A549 (cell line): ENCODE data around the gene TXNL4A. TPM values are rescaled to one million over a fixed set of nuclear protein-coding genes. Genes with fewer than 3 reads are reported as not detected.

Experiments
- ATAC-seq, 2 experiments: fragments of 200-7000 bp in 1 of 2; fragments of >200 bp in 1 of 2; cut with Nextera tagmentation in 1 of 2; cut with Tn5 transposase in 1 of 2; 3 replicates each; pipeline versions ENCODE4 v1.8.0 to v1.9.1; 2018 to 2020; ENCODE audit warnings: mild to moderate bottlenecking in 1 of 2, moderate library complexity in 1 of 2
- CTCF ChIA-PET: fragments of 300-600 bp; sonication (Branson Sonifier 250); formaldehyde crosslinking; extraction: SDS; loops from one replicate; lab custom pipeline; 2021; ENCODE audit warnings: antibody characterized with exemption, inconsistent platforms; lab: Yijun Ruan, JAX
- POLR2A ChIA-PET: fragments of 350-600 bp; formaldehyde crosslinking; extraction: SDS; loops from one replicate; lab custom pipeline; 2021; ENCODE audit warnings: antibody characterized with exemption, inconsistent platforms; lab: Yijun Ruan, JAX
- DNase-seq, 2 experiments: peaks; one replicate each; pipeline versions ENCODE4 v3.0.0 to v3.0.0-alpha.2; 2011 to 2016; ENCODE audit warnings: low read depth in 1 of 2, low spot score in 1 of 2
- FAIRE-seq: peaks from 2 replicates; lab custom pipeline; 2011; peaks lifted over from hg19 to GRCh38; lab: Jason Lieb, UNC
- H3K27ac ChIP-seq, 2 experiments: fragments of >200 bp; sonication (Bioruptor Twin); formaldehyde crosslinking; 3 replicates each; pipeline ENCODE4 v1.5.1; 2016 to 2017
- H3K4me1 ChIP-seq: fragments of >200 bp; sonication (Bioruptor Twin); formaldehyde crosslinking; 3 replicates; pipeline ENCODE4 v1.6.1; 2016
- H3K4me2 ChIP-seq: fragments of >200 bp; sonication (Bioruptor Twin); formaldehyde crosslinking; 3 replicates; pipeline ENCODE4 v1.6.1; 2016
- H3K4me3 ChIP-seq: fragments of >200 bp; sonication (Bioruptor Twin); formaldehyde crosslinking; 3 replicates; pipeline ENCODE4 v1.5.1; 2016
- H3K9me3 ChIP-seq: fragments of >200 bp; sonication (Bioruptor Twin); formaldehyde crosslinking; 3 replicates; pipeline ENCODE4 v1.6.1; 2016
- ATOH8 ChIP-seq: fragments of 250-450 bp; sonication (Bioruptor Pico); IDR thresholded peaks from 2 replicates; pipeline ENCODE4 v1.5.0; 2020; ENCODE audit warnings: low read depth, mild to moderate bottlenecking, moderate library complexity
- BHLHE40 ChIP-seq: IDR thresholded peaks from 2 replicates; pipeline ENCODE4 v1.6.1; 2012; ENCODE audit warnings: low read depth, low read length, inconsistent platforms
- CBX2 ChIP-seq: fragments of 200-600 bp; sonication (generic); IDR thresholded peaks from 2 replicates; pipeline ENCODE4 v1.6.1; 2016; ENCODE audit warnings: low read depth, mild to moderate bottlenecking, borderline replicate concordance
- CBX8 ChIP-seq: fragments of 200-600 bp; sonication (generic); IDR thresholded peaks from 2 replicates; pipeline ENCODE4 v1.6.1; 2016
- CHD2 ChIP-seq: fragments of 150-350 bp; IDR thresholded peaks from 2 replicates; pipeline ENCODE4 v1.6.1; 2014; ENCODE audit warnings: low read length; ENCODE audit not compliant: partially characterized antibody
- E2F6 ChIP-seq: IDR thresholded peaks from 2 replicates; pipeline ENCODE4 v1.6.1; 2012; ENCODE audit warnings: low read depth, borderline replicate concordance
- ELK1 ChIP-seq: fragments of 150-350 bp; IDR thresholded peaks from 2 replicates; pipeline ENCODE4 v1.6.1; 2014; ENCODE audit warnings: low read depth, mild to moderate bottlenecking, low read length
- EP300 ChIP-seq, 2 experiments: fragments of >200 bp; sonication (Bioruptor Twin); formaldehyde crosslinking; IDR thresholded peaks; 2 replicates in 1 of 2; 3 replicates in 1 of 2; pipeline ENCODE4 v1.6.1; 2016 to 2017
- ESRRA ChIP-seq: fragments of 150-350 bp; IDR thresholded peaks from 2 replicates; pipeline ENCODE4 v1.6.1; 2014; ENCODE audit warnings: mild to moderate bottlenecking, low read length, borderline replicate concordance
- FOSB ChIP-seq: fragments of 250-450 bp; sonication (Bioruptor Pico); IDR thresholded peaks from 2 replicates; pipeline ENCODE4 v1.5.0; 2020; ENCODE audit warnings: mild to moderate bottlenecking, moderate library complexity
- HDAC2 ChIP-seq: fragments of 200-600 bp; sonication (generic); IDR thresholded peaks from 2 replicates; pipeline ENCODE4 v1.6.1; 2016
- HES2 ChIP-seq: fragments of >200 bp; sonication (Bioruptor Twin); formaldehyde crosslinking; IDR thresholded peaks from 2 replicates; pipeline ENCODE4 v1.6.1; 2016
- HEYL ChIP-seq: fragments of 250-450 bp; sonication (Bioruptor Pico); IDR thresholded peaks from 2 replicates; pipeline ENCODE4 v1.8.0; 2021; ENCODE audit warnings: mild to moderate bottlenecking, moderate library complexity
- HOXB5 ChIP-seq: fragments of 250-450 bp; sonication (Bioruptor Pico); IDR thresholded peaks from 2 replicates; pipeline ENCODE4 v1.5.0; 2020; ENCODE audit warnings: mild to moderate bottlenecking, moderate library complexity
- JUNB ChIP-seq: fragments of >200 bp; sonication (Bioruptor Twin); formaldehyde crosslinking; IDR thresholded peaks from 2 replicates; pipeline ENCODE4 v1.6.1; 2016
- KDM1A ChIP-seq: fragments of 200-600 bp; sonication (generic); IDR thresholded peaks from 2 replicates; pipeline ENCODE4 v1.6.1; 2016; ENCODE audit warnings: low read depth, mild to moderate bottlenecking
- KDM5A ChIP-seq: fragments of 200-600 bp; sonication (generic); IDR thresholded peaks from 2 replicates; pipeline ENCODE4 v1.6.1; 2016; ENCODE audit warnings: antibody characterized with exemption, mild to moderate bottlenecking
- MAX ChIP-seq: IDR thresholded peaks from 2 replicates; pipeline ENCODE4 v1.6.1; 2012
- MAZ ChIP-seq: fragments of 150-350 bp; IDR thresholded peaks from 2 replicates; pipeline ENCODE4 v1.6.1; 2014; ENCODE audit warnings: antibody characterized with exemption, low read depth, low read length, borderline replicate concordance
- MYC ChIP-seq: IDR thresholded peaks from 2 replicates; pipeline ENCODE4 v1.6.1; 2012; ENCODE audit warnings: mild to moderate bottlenecking, inconsistent platforms, low read length, improper control_type of control experiment, borderline replicate concordance
- NFE2L2 ChIP-seq: fragments of 150-350 bp; conservative IDR thresholded peaks from 2 replicates; pipeline ENCODE4 v1.6.1; 2014; ENCODE audit warnings: low read length
- PBX3 ChIP-seq: IDR thresholded peaks from 2 replicates; pipeline ENCODE4 v1.6.1; 2012
- POLR2A ChIP-seq: IDR thresholded peaks from 2 replicates; pipeline ENCODE4 v1.6.1; 2012; ENCODE audit warnings: mild to moderate bottlenecking, low read length
- POLR2AphosphoS2 ChIP-seq: conservative IDR thresholded peaks from 2 replicates; pipeline ENCODE4 v1.6.1; 2012; ENCODE audit warnings: low read length, improper control_type of control experiment, inconsistent platforms
- RARB ChIP-seq: fragments of 250-450 bp; sonication (Bioruptor Pico); IDR thresholded peaks from 2 replicates; pipeline ENCODE4 v1.8.0; 2021; ENCODE audit warnings: mild to moderate bottlenecking, moderate library complexity
- RFX5 ChIP-seq: fragments of 450-650 bp; IDR thresholded peaks from 2 replicates; pipeline ENCODE4 v1.7.1; 2014; ENCODE audit warnings: antibody characterized with exemption, mild to moderate bottlenecking, moderate library complexity
- RNF2 ChIP-seq: fragments of 200-600 bp; sonication (generic); IDR thresholded peaks from 2 replicates; pipeline ENCODE4 v1.6.1; 2016; ENCODE audit warnings: low read depth, mild to moderate bottlenecking, antibody characterized with exemption, moderate library complexity, borderline replicate concordance
- SREBF2 ChIP-seq: fragments of 450-650 bp; IDR thresholded peaks from 2 replicates; pipeline ENCODE4 v1.6.1; 2014; ENCODE audit warnings: mild to moderate bottlenecking, moderate library complexity
- TFCP2L1 ChIP-seq: fragments of 250-450 bp; sonication (Bioruptor Pico); IDR thresholded peaks from 2 replicates; pipeline ENCODE4 v1.5.0; 2021; ENCODE audit warnings: mild to moderate bottlenecking
- WGBS: methylation state at CpG from one replicate; pipeline ENCODE4 v1.1.6; 2017; ENCODE audit errors: missing lambda C conversion rate; 5-methylcytosine and 5-hydroxymethylcytosine counted together
- polyA plus RNA-seq, 4 experiments: library from polyadenylated mRNA; depleted of rRNA in 3 of 4; stranded (reverse); fragments of >200 nt; fragmentation: RNase III in 1 of 4; extraction: RNeasy Plus Mini Kit Qiagen cat#74134 plus additional on column Dnase treatment in 1 of 4; gene quantifications; 2 replicates in 3 of 4; 3 replicates in 1 of 4; pipeline ENCODE4 v1.2.3, GENCODE V29; 2011 to 2017

The TXNL4A gene
- polyA plus RNA-seq, 2 of the 4 experiments (the other 2 are of a cell fraction), result 99.6 to 139 TPM

- ATAC-seq, result no peak
- no peaks in the 10 kb centered on the region; the same call in 2 of the 3 replicates for H3K4me1 ChIP-seq
- DNase-seq, result no peak
- no peaks in the 10 kb centered on the region for H3K9me3 ChIP-seq
- WGBS, result 70% methylated on average over 1 of the region's 3 CpGs
- ChIA-PET CTCF (no interaction called here), POLR2A (no interaction called here)
- no peak overlapping the region for H3K4me2 ChIP-seq
- H3K27ac ChIP-seq, result no peak overlapping the region
- H3K4me3 ChIP-seq, result no peak overlapping the region
- TF ChIP-seq CHD2 (no peak), ESRRA (no peak), SREBF2 (no peak), HDAC2 (no peak), ATOH8 (no peak), KDM5A (no peak), POLR2AphosphoS2 (no peak), HOXB5 (CRISPR knock-in tag) (no peak), HES2 (no peak), ELK1 (no peak), HEYL (CRISPR knock-in tag) (no peak), MAZ (no peak), MAX (no peak), PBX3 (no peak), KDM1A (no peak), CBX8 (no peak), CBX2 (no peak), NFE2L2 (no peak), RNF2 (no peak), E2F6 (no peak)
- no peak for FAIRE-seq
Observed at GRCh38 chr18:79944746-79945117, 43.6 kb downstream of the TXNL4A start.

- no peak overlapping the region for H3K4me3 ChIP-seq
- TF ChIP-seq FOSB (CRISPR knock-in tag), result no peak
- TF ChIP-seq BHLHE40, result no peak
- TF ChIP-seq POLR2A, result no peak
- no peak for TF ChIP-seq EP300 (IDR thresholded peaks at IDR 0.05)
- TF ChIP-seq RFX5, result no peak
- TF ChIP-seq JUNB, result no peak
- no peak for TF ChIP-seq MYC
- no peak for TF ChIP-seq TFCP2L1 (CRISPR knock-in tag)
- TF ChIP-seq RARB (CRISPR knock-in tag), result no peak
- TF ChIP-seq, all 56 proteins: peak for 0
- no peak for DNase-seq
- 71% methylated on average over 5 of the region's 11 CpGs for WGBS
- no peaks in the 10 kb centered on the region for H3K4me1 ChIP-seq
- no peak overlapping the region for H3K4me2 ChIP-seq
- no peak; a peak in 1 of 6 replicates for ATAC-seq
- no peak overlapping the region for H3K27ac ChIP-seq
- no peaks in the 10 kb centered on the region for H3K9me3 ChIP-seq
- FAIRE-seq, result no peak
- CTCF ChIA-PET, result no interaction called here
- POLR2A ChIA-PET, result no interaction called here
Observed at GRCh38 chr18:79944126-79944731, 44.1 kb downstream of the TXNL4A start.
